Measurements from ENCODE around the gene MSMB. TPM values are rescaled to one million over a fixed set of nuclear protein-coding genes. Genes with fewer than 3 reads are reported as not detected.
A peak's percentile ranks its signal among the peaks of the same experiment; 100 is the strongest.

Gene MSMB
- total and polyA plus RNA-seq, 9 of the 15 experiments (the other 6 are each of a cell fraction or from before 2014, with no cell fraction given), result 0.21 to 0.60 TPM; not detected in 7

DNA sequence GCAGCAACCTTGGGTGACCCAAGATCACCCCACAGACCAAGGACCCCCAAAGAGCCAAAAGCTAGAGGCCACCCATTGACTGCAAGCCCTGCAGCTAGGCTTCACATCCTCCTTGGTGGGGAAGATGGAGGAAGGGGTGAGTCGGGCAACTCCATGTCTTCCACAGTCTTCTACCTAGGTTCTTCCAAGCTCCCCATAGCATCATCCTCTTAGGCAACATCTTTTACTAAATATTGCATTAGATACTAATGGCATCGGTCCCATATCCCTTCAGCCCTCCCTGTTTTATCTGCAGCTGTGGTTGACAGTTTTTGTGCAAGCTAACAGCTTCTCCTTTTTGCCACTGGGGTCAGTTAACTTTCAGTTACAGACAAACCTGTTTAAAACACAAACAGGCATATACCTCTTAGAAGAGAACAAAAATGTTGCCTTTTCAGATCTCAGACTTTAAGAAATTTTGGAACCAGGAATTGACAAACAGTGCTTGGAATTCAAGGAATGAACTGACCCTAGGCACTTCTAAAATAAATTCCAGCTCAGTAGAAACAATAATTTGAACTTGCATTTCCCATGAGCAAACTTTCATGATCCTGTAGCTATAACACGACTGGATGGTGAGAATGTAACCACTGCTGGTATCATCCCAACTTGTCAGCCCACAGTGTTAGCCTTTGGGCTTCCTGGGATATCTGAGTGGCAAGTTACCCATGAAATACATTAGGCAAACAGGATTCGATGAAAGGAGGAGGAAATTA lies 33.9 kb upstream of the MSMB start (continued):
- TF ChIP-seq, protein P1, sequence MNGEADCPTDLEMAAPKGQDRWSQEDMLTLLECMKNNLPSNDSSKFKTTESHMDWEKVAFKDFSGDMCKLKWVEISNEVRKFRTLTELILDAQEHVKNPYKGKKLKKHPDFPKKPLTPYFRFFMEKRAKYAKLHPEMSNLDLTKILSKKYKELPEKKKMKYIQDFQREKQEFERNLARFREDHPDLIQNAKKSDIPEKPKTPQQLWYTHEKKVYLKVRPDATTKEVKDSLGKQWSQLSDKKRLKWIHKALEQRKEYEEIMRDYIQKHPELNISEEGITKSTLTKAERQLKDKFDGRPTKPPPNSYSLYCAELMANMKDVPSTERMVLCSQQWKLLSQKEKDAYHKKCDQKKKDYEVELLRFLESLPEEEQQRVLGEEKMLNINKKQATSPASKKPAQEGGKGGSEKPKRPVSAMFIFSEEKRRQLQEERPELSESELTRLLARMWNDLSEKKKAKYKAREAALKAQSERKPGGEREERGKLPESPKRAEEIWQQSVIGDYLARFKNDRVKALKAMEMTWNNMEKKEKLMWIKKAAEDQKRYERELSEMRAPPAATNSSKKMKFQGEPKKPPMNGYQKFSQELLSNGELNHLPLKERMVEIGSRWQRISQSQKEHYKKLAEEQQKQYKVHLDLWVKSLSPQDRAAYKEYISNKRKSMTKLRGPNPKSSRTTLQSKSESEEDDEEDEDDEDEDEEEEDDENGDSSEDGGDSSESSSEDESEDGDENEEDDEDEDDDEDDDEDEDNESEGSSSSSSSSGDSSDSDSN (IDR thresholded peaks at IDR 0.05; ENCODE audit: borderline replicate concordance in 1 of 2, low read depth in 2 of 2, low read length in 2 of 2), result no peak
- peak; percentile 84 for TF ChIP-seq CEBPB (tag; IDR thresholded peaks at IDR 0.05)
- peak; percentile 75; the same call in 1 of the 2 replicates for TF ChIP-seq MYBL2 (IDR thresholded peaks at IDR 0.05; ENCODE audit: low read depth)
- no peak for TF ChIP-seq MYBL2 (CRISPR knock-in tag; IDR thresholded peaks at IDR 0.05; ENCODE audit: borderline replicate concordance)
- peak; percentile 76; the same call in 1 of the 2 replicates for TF ChIP-seq FOXM1 (IDR thresholded peaks at IDR 0.05; ENCODE audit: low read depth)
- no peak for TF ChIP-seq FOXM1 (CRISPR knock-in tag; IDR thresholded peaks at IDR 0.05; ENCODE audit: low read depth)
- no peak for TF ChIP-seq CHD1 (IDR thresholded peaks at IDR 0.05; ENCODE audit: low read length)
- TF ChIP-seq, protein P2, sequence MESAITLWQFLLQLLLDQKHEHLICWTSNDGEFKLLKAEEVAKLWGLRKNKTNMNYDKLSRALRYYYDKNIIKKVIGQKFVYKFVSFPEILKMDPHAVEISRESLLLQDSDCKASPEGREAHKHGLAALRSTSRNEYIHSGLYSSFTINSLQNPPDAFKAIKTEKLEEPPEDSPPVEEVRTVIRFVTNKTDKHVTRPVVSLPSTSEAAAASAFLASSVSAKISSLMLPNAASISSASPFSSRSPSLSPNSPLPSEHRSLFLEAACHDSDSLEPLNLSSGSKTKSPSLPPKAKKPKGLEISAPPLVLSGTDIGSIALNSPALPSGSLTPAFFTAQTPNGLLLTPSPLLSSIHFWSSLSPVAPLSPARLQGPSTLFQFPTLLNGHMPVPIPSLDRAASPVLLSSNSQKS (CRISPR knock-in tag; IDR thresholded peaks at IDR 0.05), result no peak
- TF ChIP-seq, protein P3, sequence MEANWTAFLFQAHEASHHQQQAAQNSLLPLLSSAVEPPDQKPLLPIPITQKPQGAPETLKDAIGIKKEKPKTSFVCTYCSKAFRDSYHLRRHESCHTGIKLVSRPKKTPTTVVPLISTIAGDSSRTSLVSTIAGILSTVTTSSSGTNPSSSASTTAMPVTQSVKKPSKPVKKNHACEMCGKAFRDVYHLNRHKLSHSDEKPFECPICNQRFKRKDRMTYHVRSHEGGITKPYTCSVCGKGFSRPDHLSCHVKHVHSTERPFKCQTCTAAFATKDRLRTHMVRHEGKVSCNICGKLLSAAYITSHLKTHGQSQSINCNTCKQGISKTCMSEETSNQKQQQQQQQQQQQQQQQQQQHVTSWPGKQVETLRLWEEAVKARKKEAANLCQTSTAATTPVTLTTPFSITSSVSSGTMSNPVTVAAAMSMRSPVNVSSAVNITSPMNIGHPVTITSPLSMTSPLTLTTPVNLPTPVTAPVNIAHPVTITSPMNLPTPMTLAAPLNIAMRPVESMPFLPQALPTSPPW (CRISPR knock-in tag; IDR thresholded peaks at IDR 0.05), result peak; percentile 48; the same call in 1 of the 2 replicates
- TF ChIP-seq SRSF3 (IDR thresholded peaks at IDR 0.05; ENCODE audit: insufficient read depth, low read length), result no peak
- TF ChIP-seq, protein P4, sequence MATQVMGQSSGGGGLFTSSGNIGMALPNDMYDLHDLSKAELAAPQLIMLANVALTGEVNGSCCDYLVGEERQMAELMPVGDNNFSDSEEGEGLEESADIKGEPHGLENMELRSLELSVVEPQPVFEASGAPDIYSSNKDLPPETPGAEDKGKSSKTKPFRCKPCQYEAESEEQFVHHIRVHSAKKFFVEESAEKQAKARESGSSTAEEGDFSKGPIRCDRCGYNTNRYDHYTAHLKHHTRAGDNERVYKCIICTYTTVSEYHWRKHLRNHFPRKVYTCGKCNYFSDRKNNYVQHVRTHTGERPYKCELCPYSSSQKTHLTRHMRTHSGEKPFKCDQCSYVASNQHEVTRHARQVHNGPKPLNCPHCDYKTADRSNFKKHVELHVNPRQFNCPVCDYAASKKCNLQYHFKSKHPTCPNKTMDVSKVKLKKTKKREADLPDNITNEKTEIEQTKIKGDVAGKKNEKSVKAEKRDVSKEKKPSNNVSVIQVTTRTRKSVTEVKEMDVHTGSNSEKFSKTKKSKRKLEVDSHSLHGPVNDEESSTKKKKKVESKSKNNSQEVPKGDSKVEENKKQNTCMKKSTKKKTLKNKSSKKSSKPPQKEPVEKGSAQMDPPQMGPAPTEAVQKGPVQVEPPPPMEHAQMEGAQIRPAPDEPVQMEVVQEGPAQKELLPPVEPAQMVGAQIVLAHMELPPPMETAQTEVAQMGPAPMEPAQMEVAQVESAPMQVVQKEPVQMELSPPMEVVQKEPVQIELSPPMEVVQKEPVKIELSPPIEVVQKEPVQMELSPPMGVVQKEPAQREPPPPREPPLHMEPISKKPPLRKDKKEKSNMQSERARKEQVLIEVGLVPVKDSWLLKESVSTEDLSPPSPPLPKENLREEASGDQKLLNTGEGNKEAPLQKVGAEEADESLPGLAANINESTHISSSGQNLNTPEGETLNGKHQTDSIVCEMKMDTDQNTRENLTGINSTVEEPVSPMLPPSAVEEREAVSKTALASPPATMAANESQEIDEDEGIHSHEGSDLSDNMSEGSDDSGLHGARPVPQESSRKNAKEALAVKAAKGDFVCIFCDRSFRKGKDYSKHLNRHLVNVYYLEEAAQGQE (IDR thresholded peaks at IDR 0.05; ENCODE audit: borderline replicate concordance), result no peak
- TF ChIP-seq, protein P4 (CRISPR knock-in tag; IDR thresholded peaks at IDR 0.05; ENCODE audit: low read depth), result no peak
- TF ChIP-seq MAFK (IDR thresholded peaks at IDR 0.05; ENCODE audit: low read length), result 0 out of 2 replicates have a peak, but pooled peaks have one; percentile 8
- TF ChIP-seq BCOR (IDR thresholded peaks at IDR 0.05), result no peak
- no peak for TF ChIP-seq RBM39 (optimal IDR thresholded peaks at IDR 0.05; ENCODE audit: low read depth, low read length)
